Fibroblast of peridontal ligament (primary cell): ENCODE measurements around the gene STAG3.
"Not testable (repeated sequence)": the region's sequence is repeated elsewhere in the genome, so short reads cannot be mapped to it uniquely, and the experiment has no call there.

Source experiments
- DNase-seq: peaks from one replicate; pipeline ENCODE4 v3.0.0-alpha.2; 2010; ENCODE audit errors: extremely low read depth

Gene STAG3

DNA sequence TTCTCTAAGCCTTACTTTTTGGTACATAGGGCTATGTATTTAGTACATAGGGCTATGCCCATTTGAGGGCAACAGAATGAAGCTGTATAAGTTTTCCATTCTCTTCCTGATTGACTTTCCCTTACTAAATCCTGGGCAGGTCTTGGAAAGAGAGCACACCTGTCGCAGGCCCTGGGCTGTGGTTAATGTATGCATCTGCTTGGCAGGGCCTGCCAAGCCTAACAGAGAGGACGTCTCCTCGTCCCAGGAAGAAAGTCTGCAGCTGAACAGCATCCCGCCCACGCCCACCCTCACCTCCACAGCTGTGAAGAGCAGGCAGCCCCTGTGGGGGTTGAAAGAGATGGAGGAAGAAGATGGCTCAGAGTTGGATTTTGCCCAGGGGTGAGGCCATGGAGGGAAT lies 33.1 kb downstream of the STAG3 start:
- no peak for DNase-seq

DNA sequence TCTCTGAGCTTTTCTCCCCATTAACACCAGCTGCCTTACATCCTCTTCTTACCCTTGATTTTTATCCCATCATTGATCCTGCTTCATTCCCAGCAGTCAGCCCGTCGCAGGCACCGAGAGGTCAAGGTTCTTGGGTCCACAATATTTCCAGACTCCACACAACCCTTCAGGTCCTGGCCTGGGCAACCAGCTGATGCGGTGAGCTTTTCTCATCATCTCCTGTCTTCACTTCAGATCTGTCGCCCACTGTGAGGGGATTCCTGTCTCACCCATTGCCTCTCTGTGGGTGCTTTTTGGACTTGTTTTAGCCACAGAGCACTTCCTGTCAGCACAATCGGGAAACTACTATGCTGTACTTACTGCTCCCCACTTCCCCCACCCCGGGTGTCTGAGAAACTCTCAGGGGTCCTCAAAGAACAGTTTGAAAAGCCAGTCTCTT lies 33.6 kb downstream of the STAG3 start:
- DNase-seq = no peak

GRCh38 chr7:100212631-100213286 lies 35.0 kb downstream of the STAG3 start:
- DNase-seq = no peak

DNA sequence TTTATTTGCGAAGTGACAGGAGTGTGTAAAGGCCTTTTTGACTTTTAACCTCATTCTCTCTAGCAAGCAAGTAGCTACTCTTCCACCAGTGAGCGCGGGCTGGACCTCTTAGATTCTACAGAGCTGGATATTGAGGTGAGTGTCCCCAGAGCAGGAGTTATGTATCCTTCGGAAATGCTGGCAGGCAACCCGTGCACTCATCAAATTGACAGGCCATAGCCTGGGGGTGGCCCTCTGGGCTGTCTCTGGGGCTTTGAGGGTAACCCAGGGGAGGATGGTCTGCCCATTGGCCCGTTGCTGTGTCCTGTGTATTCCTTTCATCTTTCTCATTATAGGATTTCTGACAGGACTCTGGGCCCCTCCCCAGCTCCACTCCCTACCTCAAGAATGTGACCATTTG lies 36.0 kb downstream of the STAG3 start:
- no peak for DNase-seq

- not testable (repeated sequence) for DNase-seq
Observed at GRCh38 chr7:100214356-100214755, 36.6 kb downstream of the STAG3 start.

DNA sequence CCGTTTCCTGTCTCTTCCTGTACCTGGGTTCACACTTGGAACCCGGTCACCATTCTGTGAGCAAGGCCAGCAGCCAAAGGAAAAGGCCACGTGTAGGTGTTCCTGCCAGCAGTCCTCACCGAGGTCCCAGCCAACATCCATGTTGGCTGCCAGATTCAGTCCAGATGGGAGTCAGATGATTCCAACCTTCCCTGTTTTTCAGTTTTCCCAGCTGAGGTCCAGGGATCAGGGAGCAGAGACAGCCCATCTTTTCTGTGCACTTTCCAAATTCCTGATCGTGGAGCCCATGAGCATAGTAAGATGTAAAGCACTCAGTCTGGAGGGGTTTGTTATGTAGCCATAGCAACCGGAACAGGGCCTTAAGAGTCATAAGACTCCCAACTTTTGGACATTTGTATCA lies 38.2 kb downstream of the STAG3 start:
- peak; percentile 35 for DNase-seq

DNA sequence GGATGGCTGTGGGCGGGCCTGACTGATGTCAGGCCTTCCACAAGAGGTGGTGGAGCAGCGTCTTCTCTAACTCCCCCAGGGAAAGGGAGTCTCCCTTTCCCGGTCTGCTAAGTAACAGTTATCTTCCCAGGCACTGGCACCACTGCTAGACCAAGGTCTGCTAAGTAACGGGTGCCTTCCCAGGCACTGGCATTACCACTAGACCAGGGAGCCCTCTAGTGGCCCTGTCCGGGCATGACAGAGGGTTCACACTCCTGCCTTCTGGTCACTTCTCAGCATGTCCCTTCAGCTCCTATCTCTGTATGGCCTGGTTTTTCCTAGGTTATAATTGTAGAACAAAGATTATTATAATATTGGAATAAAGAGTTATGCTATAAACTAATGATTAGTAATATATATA lies 40.2 kb downstream of the STAG3 start:
- peak; percentile 45 for DNase-seq

DNA sequence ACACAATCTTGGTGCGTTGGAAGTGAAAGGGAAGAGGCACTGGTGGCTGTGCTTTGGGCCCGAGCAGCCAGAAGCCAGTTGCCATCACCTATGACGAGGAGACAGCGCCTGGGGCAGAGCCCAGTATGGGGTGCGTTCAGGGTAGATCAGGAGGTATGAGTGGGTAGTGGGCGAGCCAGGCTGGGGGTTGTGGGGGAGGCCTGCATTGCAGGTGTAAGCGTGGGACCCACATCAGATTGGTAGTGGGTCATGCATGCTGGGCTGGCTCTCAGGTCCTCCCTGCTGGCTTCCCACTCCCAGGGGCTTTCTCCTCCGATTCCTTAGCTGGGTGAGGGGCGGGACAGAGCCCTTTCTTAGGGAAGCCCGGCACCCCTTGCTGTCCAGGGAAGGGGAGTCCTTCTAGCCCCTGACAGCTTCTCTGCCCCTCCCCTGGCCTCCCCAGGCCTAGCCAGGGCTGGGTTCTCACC lies 41.6 kb downstream of the STAG3 start:
- DNase-seq = no peak

DNA sequence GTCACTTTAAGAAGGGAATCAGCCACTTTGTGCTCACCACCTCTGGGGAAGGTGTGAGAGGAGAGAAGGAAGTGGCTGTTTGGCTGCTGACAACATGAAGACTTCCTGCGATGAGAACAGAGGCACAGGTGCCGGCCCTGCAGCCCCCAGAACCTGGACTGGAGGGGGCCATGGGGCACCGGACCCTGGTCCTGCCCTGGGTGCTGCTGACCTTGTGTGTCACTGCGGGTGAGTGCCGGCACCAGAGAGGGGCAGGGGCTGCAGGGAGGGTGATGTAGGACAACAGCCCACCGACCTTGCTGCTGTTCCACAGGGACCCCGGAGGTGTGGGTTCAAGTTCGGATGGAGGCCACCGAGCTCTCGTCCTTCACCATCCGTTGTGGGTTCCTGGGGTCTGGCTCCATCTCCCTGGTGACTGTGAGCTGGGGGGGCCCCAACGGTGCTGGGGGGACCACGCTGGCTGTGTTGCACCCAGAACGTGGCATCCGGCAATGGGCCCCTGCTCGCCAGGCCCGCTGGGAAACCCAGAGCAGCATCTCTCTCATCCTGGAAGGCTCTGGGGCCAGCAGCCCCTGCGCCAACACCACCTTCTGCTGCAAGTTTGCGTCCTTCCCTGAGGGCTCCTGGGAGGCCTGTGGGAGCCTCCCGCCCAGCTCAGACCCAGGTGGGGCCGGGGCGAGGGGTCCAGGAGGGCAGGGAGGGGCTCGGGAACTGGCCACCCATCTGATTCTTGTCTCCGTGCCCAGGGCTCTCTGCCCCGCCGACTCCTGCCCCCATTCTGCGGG lies 42.3 kb downstream of the STAG3 start, which contains the start of gene PVRIG:
Gene PVRIG, plus strand, starts transcription at position 149 of the 785 bp plus-strand sequence. Its CDS starts 22 bp downstream, at position 171.
- not testable (repeated sequence) for DNase-seq

DNA sequence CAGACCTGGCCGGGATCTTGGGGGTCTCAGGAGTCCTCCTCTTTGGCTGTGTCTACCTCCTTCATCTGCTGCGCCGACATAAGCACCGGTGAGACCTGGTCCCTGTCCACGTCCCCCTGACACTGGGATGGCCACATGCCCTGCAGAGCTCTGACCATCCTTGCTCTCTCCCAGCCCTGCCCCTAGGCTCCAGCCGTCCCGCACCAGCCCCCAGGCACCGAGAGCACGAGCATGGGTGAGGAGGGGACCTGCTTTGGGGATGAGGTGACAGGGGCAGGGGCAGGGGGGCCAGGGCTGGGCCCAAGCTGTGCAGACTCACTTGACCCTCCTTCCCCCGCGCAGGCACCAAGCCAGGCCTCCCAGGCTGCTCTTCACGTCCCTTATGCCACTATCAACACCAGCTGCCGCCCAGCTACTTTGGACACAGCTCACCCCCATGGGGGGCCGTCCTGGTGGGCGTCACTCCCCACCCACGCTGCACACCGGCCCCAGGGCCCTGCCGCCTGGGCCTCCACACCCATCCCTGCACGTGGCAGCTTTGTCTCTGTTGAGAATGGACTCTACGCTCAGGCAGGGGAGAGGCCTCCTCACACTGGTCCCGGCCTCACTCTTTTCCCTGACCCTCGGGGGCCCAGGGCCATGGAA lies 43.0 kb downstream of the STAG3 start:
- DNase-seq = no peak

GRCh38 chr7:100221231-100221718 lies 43.6 kb downstream of the STAG3 start:
- DNase-seq = no peak

- no peak for DNase-seq
Observed at GRCh38 chr7:100221767-100222444, 44.2 kb downstream of the STAG3 start.

DNA sequence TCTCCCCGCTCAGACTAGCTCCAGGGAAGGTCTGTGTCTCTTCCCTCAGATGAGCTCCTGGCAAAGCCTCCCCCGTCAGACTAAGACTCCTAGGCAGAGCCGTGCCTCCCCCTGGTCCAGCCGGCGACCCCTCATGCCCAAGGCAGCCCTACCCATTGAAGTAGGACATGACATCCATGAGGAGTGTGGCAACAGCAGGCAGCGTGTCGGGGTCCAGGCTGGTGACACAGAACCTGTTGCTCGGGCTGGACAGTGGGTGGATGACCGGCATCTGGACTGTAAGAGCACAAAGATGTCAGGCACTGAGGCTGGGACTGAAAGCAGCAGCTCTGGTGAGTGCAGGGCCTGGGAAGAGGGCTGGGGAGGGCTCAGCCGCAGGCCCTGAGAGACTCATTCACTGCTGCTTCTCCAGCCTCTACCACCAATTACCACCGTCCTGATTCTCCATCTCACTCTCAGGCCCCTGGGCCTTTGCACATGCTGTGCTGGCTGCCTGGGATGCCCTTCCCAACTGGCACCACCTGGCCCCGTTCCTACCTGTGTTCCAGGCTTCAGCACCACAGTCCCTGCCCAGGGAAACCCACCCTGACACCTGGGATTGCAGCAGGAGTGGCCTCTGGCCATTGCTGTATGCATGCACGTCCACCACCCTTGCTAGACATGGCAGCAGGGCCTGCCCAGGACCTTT lies 44.9 kb downstream of the STAG3 start:
- no peak for DNase-seq

DNA sequence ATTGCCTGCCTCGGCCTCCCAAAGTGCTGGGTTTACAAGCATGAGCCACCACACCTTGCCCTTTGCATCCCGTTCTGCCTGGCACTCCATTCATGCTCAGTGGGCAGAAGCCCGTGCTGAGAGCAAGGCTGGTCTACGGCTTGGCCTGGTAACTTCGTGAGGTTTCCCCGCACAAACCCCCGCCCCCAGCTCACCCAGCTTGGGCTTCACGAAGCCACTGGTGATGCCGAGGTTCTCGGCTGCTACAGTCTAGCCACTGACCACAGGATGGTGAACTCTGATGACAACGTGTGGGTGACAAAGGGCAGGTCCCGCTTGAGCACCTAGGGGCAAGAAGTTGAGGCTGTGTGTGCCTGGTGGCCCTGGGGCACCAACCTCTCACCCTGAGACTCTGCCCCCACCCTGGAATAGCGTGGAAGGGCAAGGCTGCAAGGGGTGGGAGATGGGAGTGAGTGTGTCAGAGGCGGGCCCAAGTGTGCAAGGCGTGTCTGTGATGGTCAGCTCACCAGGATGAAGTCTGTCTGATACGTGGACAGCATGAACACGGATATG lies 45.7 kb downstream of the STAG3 start:
- DNase-seq = not testable (repeated sequence)

DNA sequence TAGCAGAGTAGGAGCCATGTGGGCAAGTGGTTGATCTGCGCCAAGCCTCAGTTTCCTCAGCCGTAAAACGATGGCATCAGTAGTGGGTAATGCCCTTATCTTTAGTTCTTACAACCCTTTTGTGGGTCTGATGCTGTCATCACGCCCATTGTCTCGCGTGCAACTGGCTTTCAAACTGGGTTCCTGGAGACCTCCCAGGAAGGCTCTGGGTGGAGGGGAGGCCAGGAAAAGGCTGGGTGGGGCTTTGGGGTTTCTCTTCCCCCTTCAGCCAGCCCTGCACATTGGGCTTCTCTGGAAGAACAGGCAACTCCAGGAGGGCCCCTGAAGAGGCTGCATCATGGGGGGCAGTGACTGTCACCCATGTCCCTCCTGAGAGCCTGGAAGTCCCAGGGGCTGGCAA lies 47.2 kb downstream of the STAG3 start:
- not testable (repeated sequence) for DNase-seq

- DNase-seq = not testable (repeated sequence)
Observed at GRCh38 chr7:100234660-100235317, 57.1 kb downstream of the STAG3 start.

GRCh38 chr7:100239975-100240374 lies 62.3 kb downstream of the STAG3 start:
- DNase-seq = not testable (repeated sequence)

- DNase-seq = not testable (repeated sequence)
Observed at GRCh38 chr7:100243385-100243784, 65.7 kb downstream of the STAG3 start.

DNA sequence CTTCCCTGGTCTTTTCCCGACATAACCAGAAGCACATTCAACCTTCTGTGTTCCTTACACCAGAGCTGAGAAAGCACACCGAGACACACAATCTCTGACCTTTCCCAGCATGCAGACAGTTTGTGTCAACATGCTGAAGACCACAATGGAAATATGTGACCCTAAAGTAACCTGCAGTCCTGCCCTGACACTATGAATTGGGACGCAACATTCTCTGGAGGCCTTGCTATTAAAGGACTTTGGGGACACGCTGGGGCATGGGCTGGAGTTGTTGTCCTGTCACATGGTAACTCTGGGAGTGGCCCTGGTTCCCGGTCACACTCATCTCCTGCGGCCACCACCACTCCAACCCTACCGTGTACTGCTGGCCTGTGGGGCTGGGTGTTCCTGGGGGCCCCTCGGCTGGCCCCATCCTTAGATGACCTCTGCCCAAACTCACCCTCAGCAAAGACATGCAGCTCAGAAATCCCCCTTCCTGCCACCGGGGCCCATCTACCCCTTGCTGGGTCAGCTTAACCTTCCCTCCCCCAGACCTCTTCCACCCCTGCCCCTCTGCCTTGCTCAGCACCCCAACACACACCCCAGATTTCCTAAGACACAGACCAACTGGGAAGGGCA lies 67.4 kb downstream of the STAG3 start:
- not testable (repeated sequence) for DNase-seq
